ENCODE measurements around the gene IKZF1.

IKZF1 gene

GRCh38 chr7:50412973-50413372 is 108.5 kb downstream of the IKZF1 start:
- DNase-seq (ENCODE audit: low read depth, low spot score), result no peak

DNA sequence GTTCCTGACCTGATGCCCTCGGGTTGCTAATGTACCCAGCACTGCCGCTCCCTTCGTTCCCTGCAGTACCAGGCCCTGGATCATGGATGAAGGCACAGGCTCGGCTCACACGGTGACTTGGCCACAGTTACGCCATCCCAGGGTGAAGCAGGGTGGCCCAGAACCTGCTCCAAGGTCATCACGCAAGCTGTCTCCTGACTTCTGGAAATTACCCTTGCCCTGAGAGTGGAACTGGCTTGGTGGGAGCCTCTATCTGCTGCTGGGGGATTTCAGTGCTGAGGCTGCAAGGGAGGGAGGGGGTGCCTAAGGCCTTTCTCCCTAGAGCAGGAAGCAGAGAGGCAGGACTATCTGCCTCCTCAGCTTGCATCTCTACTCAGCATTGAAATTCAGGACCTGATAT is 109.0 kb downstream of the IKZF1 start:
- DNase-seq (ENCODE audit: low read depth, low spot score), result no peak

GRCh38 chr7:50415844-50416364 is 111.4 kb downstream of the IKZF1 start:
- DNase-seq (ENCODE audit: low read depth, low spot score), result no peak

GRCh38 chr7:50416527-50417182 is 112.1 kb downstream of the IKZF1 start:
- no peak for DNase-seq (ENCODE audit: low read depth, low spot score)

DNA sequence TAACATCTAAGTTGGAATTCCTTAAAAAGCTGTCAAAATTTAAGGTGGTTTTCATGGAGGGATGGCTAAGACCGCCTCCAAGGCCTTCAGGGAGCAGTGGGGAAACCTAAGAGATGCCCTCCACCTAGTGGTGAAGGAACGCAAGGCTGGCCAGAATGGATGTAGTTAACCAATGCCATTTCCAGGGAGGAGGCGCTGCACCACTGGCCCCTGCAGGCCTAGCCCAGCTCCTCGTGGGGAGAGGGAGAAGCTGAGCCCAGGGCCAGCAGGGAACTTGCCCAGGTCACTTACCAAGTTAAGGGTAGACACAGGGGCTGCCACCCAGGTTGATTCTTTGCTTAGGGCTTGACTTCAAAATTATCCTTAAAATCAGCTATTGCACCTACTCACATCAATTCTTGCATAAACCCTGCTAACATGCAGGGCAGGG is 113.6 kb downstream of the IKZF1 start:
- DNase-seq (ENCODE audit: low read depth, low spot score), result peak; percentile 21

- DNase-seq (ENCODE audit: low read depth, low spot score), result no peak
Observed at GRCh38 chr7:50418526-50419290, 114.2 kb downstream of the IKZF1 start.

- DNase-seq (ENCODE audit: low read depth, low spot score), result no peak
Observed at GRCh38 chr7:50421043-50421442, 116.5 kb downstream of the IKZF1 start.

DNA sequence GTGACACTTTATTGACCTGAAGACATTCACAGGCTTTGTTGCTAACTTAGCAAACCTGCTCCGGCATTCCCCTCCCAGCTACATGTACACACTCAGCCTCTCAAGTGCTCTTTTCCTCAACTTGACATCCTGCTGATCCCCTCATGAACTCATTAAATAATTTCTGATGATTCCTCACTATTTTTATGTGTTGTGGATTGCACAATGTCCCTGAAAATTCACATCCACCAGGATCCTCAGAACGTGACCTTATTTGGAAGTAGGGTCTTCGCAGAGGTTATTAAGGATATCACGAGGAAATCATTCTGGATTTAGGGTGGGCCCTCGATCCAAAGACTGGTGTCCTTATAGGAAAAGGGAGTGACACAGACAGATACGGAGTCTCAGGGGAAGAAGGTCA is 118.3 kb downstream of the IKZF1 start:
- no peak for DNase-seq (ENCODE audit: low read depth, low spot score)

GRCh38 chr7:50423860-50424259 is 119.3 kb downstream of the IKZF1 start:
- no peak for DNase-seq (ENCODE audit: low read depth, low spot score)

DNA sequence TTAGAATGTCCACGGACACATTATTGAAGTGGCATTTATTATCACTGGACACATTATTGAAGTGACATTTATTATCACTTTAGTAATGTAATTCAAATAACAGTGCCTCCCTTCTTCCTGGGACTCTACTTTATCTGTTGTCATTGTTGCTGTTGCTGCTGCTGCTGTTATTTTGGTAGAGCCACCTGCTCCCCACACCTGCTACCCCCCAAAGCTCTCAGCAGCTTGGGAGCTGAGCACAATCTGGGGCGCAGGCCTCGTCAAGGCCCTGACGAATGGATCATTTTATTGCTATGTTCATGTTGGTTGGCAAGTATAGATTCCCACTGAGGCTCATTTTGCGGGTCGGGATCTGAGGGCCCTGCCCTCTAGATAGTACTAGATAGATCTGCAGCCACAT is 120.8 kb downstream of the IKZF1 start:
- no peak for DNase-seq (ENCODE audit: low read depth, low spot score)

GRCh38 chr7:50426280-50427045 is 121.9 kb downstream of the IKZF1 start:
- DNase-seq (ENCODE audit: low read depth, low spot score), result no peak

GRCh38 chr7:50427518-50427917 is 123.0 kb downstream of the IKZF1 start:
- no peak for DNase-seq (ENCODE audit: low read depth, low spot score)

- no peak for DNase-seq (ENCODE audit: low read depth, low spot score)
Observed at GRCh38 chr7:50428911-50429310, 124.4 kb downstream of the IKZF1 start.

- no peak for DNase-seq (ENCODE audit: low read depth, low spot score)
Observed at GRCh38 chr7:50431316-50431715, 126.8 kb downstream of the IKZF1 start.

DNA sequence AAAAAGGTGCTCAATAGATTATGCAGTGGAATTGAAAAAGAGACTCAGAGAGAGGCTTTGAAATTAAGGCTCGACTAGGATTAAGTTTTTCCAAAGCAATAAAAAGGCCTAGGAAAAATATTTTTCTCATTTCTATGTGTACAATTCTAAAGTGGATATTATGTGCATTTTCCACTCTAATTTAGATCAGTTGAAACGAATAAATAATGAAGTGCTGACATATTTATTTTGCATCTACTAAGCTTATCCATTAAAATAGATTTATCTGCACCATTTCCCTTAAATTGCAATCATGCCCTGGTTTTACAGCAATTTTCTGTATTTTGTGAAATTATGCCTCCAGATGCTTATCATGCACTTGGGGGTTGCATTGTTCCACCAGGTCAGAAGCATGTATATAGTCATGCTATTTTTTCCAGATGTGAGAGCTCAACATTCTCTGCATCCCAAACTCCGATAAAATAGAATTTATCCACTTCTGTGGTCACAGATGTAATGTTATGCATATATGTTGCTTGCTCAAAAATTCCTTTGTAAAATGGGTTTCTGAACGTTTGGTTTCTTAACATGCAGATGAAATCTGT is 127.3 kb downstream of the IKZF1 start:
- DNase-seq (ENCODE audit: low read depth, low spot score), result no peak

DNA sequence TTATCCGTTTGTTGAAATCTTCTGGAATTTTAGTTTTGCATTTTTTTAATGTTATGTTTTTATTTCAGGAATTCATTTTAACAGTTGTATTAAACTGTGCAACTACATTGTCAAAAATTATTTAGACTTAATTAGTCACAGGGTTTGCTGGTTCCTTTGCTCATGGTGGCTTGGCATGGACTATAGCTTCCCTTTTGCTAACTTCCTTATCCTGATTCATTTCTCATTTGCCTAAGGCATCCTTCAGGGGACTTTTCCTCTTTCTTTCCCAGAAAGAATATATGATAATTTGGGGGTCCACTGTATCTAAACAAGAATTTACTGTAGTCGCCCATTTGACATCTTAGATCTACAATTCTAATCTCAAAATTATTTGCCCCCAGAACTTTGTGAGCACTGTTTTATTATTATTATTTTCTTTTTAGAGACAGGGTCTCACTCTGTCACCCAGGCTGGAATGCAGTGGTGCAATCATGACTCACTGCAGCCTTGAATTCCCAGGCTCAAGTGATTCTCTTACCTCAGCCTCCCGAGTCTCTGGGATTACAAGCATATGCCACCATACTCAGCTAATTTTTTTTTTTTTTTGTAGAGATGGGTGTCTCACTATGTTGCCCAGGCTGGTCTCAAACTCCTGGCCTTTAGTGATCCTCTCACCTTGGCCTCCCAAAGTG is 131.8 kb downstream of the IKZF1 start:
- DNase-seq (ENCODE audit: low read depth, low spot score), result no peak

GRCh38 chr7:50446542-50446960 is 142.0 kb downstream of the IKZF1 start:
- DNase-seq (ENCODE audit: low read depth, low spot score), result no peak

- DNase-seq (ENCODE audit: low read depth, low spot score), result no peak
Observed at GRCh38 chr7:50448823-50449222, 144.3 kb downstream of the IKZF1 start.

- no peak for DNase-seq (ENCODE audit: low read depth, low spot score)
Observed at GRCh38 chr7:50449501-50449880, 145.0 kb downstream of the IKZF1 start.

GRCh38 chr7:50449881-50450589 is 145.5 kb downstream of the IKZF1 start, which contains the start of gene FIGNL1:
TSS of gene FIGNL1 (minus strand) at chr7:50450350. CDS start at chr7:50447287, 3,063 bp downstream.
- DNase-seq (ENCODE audit: low read depth, low spot score), result no peak

All from brain pericyte (primary cell).